ENCODE results near the gene BCR. TPM values are rescaled to one million over a fixed set of nuclear protein-coding genes. Genes with fewer than 3 reads are reported as not detected.

Gene BCR
- total and polyA plus RNA-seq, 2 donors (not counting 1 experiment from before 2014, with no cell fraction given) = 15.7 to 66.6 TPM

DNA sequence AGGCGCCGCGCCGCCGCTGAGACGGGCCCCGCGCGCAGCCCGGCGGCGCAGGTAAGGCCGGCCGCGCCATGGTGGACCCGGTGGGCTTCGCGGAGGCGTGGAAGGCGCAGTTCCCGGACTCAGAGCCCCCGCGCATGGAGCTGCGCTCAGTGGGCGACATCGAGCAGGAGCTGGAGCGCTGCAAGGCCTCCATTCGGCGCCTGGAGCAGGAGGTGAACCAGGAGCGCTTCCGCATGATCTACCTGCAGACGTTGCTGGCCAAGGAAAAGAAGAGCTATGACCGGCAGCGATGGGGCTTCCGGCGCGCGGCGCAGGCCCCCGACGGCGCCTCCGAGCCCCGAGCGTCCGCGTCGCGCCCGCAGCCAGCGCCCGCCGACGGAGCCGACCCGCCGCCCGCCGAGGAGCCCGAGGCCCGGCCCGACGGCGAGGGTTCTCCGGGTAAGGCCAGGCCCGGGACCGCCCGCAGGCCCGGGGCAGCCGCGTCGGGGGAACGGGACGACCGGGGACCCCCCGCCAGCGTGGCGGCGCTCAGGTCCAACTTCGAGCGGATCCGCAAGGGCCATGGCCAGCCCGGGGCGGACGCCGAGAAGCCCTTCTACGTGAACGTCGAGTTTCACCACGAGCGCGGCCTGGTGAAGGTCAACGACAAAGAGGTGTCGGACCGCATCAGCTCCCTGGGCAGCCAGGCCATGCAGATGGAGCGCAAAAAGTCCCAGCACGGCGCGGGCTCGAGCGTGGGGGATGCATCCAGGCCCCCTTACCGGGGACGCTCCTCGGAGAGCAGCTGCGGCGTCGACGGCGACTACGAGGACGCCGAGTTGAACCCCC lies 798 bp downstream of the BCR start:
- no peaks in the 10 kb centered on the region for H4K20me1 ChIP-seq (ENCODE audit: control insufficient read depth, extremely low read depth, insufficient read depth, low read length)
- no peak overlapping the region for H3K9ac ChIP-seq (ENCODE audit: insufficient read depth, low read length)
- H2AFZ ChIP-seq (ENCODE audit: low read length) = peak overlapping the region; percentile 34
- no peaks in the 10 kb centered on the region for H3K36me3 ChIP-seq (ENCODE audit: control insufficient read depth, insufficient read depth, low read length)
- H3K79me2 ChIP-seq (ENCODE audit: control insufficient read depth, insufficient read depth, low read length) = peaks cover 31% of the 10 kb centered on the region
- peak overlapping the region; percentile 11 for H3K27ac ChIP-seq (ENCODE audit: insufficient read depth, low read length)
- H3K4me3 ChIP-seq (replicated peaks in 1 of 4; ENCODE audit: control extremely low read depth in 1 of 4, insufficient read depth in 1 of 4, low read depth in 3 of 4, low read length in 4 of 4) = peak overlapping the region; percentile 42 to 72 (median 66)
- peak overlapping the region; percentile 65 for H3K4me2 ChIP-seq (ENCODE audit: extremely low read depth, insufficient read depth, low read length)
- H3K9me3 ChIP-seq (ENCODE audit: control insufficient read depth, insufficient read depth, low read depth, low read length) = no peaks in the 10 kb centered on the region
- TF ChIP-seq, protein P1, sequence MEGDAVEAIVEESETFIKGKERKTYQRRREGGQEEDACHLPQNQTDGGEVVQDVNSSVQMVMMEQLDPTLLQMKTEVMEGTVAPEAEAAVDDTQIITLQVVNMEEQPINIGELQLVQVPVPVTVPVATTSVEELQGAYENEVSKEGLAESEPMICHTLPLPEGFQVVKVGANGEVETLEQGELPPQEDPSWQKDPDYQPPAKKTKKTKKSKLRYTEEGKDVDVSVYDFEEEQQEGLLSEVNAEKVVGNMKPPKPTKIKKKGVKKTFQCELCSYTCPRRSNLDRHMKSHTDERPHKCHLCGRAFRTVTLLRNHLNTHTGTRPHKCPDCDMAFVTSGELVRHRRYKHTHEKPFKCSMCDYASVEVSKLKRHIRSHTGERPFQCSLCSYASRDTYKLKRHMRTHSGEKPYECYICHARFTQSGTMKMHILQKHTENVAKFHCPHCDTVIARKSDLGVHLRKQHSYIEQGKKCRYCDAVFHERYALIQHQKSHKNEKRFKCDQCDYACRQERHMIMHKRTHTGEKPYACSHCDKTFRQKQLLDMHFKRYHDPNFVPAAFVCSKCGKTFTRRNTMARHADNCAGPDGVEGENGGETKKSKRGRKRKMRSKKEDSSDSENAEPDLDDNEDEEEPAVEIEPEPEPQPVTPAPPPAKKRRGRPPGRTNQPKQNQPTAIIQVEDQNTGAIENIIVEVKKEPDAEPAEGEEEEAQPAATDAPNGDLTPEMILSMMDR (conservative IDR thresholded peaks at IDR 0.05 in 1 of 2, IDR thresholded peaks at IDR 0.05 in 1 of 2; ENCODE audit: low read depth in 1 of 2, low read length in 2 of 2) = no peak
- TF ChIP-seq EZH2 (IDR thresholded peaks at IDR 0.05; ENCODE audit: low read length, missing control alignments) = no peak
- no peaks in the 10 kb centered on the region for H3K27me3 ChIP-seq (ENCODE audit: control insufficient read depth, insufficient read depth, low read length)
- no peak for DNase-seq (ENCODE audit: low read depth in 2 of 2)
- peaks cover 9% of the 10 kb centered on the region for H3K4me1 ChIP-seq (ENCODE audit: control insufficient read depth, extremely low read depth, insufficient read depth, low read length)

DNA sequence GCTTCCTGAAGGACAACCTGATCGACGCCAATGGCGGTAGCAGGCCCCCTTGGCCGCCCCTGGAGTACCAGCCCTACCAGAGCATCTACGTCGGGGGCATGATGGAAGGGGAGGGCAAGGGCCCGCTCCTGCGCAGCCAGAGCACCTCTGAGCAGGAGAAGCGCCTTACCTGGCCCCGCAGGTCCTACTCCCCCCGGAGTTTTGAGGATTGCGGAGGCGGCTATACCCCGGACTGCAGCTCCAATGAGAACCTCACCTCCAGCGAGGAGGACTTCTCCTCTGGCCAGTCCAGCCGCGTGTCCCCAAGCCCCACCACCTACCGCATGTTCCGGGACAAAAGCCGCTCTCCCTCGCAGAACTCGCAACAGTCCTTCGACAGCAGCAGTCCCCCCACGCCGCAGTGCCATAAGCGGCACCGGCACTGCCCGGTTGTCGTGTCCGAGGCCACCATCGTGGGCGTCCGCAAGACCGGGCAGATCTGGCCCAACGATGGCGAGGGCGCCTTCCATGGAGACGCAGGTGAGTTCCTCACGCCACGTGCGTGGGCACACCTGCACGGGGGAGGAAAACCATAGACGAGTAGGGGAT lies 1.5 kb downstream of the BCR start:
- peaks cover 33% of the 10 kb centered on the region for H3K79me2 ChIP-seq (ENCODE audit: control insufficient read depth, insufficient read depth, low read length)
- H3K4me3 ChIP-seq (replicated peaks in 1 of 4; ENCODE audit: control extremely low read depth in 1 of 4, insufficient read depth in 1 of 4, low read depth in 3 of 4, low read length in 4 of 4) = peak overlapping the region; percentile 18 to 72 (median 60)
- no peak for TF ChIP-seq EZH2 (IDR thresholded peaks at IDR 0.05; ENCODE audit: low read length, missing control alignments)
- TF ChIP-seq, protein P1 (conservative IDR thresholded peaks at IDR 0.05 in 1 of 2, IDR thresholded peaks at IDR 0.05 in 1 of 2; ENCODE audit: low read depth in 1 of 2, low read length in 2 of 2) = no peak
- peak overlapping the region; percentile 85 for H3K4me2 ChIP-seq (ENCODE audit: extremely low read depth, insufficient read depth, low read length)
- H3K9me3 ChIP-seq (ENCODE audit: control insufficient read depth, insufficient read depth, low read depth, low read length) = no peaks in the 10 kb centered on the region
- H3K27me3 ChIP-seq (ENCODE audit: control insufficient read depth, insufficient read depth, low read length) = no peaks in the 10 kb centered on the region
- no peak overlapping the region for H3K9ac ChIP-seq (ENCODE audit: insufficient read depth, low read length)
- peaks cover 9% of the 10 kb centered on the region for H3K4me1 ChIP-seq (ENCODE audit: control insufficient read depth, extremely low read depth, insufficient read depth, low read length)
- no peaks in the 10 kb centered on the region for H3K36me3 ChIP-seq (ENCODE audit: control insufficient read depth, insufficient read depth, low read length)
- no peak overlapping the region for H2AFZ ChIP-seq (ENCODE audit: low read length)
- DNase-seq (ENCODE audit: low read depth in 2 of 2) = no peak
- H3K27ac ChIP-seq (ENCODE audit: insufficient read depth, low read length) = no peak overlapping the region
- H4K20me1 ChIP-seq (ENCODE audit: control insufficient read depth, extremely low read depth, insufficient read depth, low read length) = no peaks in the 10 kb centered on the region

DNA sequence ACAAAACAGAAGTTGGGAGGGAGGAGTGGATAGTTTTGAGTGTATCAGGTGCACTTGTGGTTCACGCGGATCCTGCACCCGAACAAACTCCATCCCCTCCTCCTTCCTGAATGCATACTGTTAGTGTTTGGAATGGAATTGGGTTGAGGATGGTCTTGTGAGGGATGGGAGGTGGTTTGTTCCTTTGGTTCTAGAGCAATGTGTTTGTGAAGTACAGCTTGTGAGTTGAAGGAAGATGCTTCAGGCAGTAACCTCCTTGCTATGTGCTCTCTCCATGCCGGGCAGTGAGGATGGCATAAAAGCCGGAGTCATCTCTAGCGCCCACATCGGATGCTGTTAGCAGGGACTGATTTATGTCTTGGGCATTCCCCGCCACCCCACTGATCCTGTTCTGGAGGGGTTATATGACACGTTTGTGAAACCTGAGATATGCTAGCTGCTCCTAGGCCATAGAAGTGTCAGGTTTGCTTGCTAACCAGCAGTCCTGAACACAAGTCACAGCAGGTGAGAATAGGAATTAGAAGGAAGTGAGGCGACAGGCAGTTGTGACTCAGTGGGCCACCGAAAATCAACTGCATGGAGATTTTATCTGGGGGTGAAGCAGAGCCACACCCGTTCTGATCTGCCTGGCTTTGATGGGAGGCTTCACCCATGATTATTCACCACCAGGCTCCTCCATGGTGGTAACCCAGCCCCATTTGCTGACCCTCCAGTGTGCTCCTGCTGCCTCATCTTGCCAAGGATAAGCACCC lies 2.2 kb downstream of the BCR start:
- no peaks in the 10 kb centered on the region for H3K9me3 ChIP-seq (ENCODE audit: control insufficient read depth, insufficient read depth, low read depth, low read length)
- H3K9ac ChIP-seq (ENCODE audit: insufficient read depth, low read length) = no peak overlapping the region
- no peak overlapping the region for H3K27ac ChIP-seq (ENCODE audit: insufficient read depth, low read length)
- no peaks in the 10 kb centered on the region for H3K36me3 ChIP-seq (ENCODE audit: control insufficient read depth, insufficient read depth, low read length)
- DNase-seq (ENCODE audit: low read depth in 2 of 2) = peak in 1 of 2 donors; percentile 41
- no peaks in the 10 kb centered on the region for H4K20me1 ChIP-seq (ENCODE audit: control insufficient read depth, extremely low read depth, insufficient read depth, low read length)
- peak overlapping the region; percentile 47 to 72 (median 52) for H3K4me3 ChIP-seq (replicated peaks in 1 of 4; ENCODE audit: control extremely low read depth in 1 of 4, insufficient read depth in 1 of 4, low read depth in 3 of 4, low read length in 4 of 4)
- TF ChIP-seq, protein P1 (conservative IDR thresholded peaks at IDR 0.05 in 1 of 2, IDR thresholded peaks at IDR 0.05 in 1 of 2; ENCODE audit: low read depth in 1 of 2, low read length in 2 of 2) = no peak
- TF ChIP-seq EZH2 (IDR thresholded peaks at IDR 0.05; ENCODE audit: low read length, missing control alignments) = no peak
- peak overlapping the region; percentile 85 for H3K4me2 ChIP-seq (ENCODE audit: extremely low read depth, insufficient read depth, low read length)
- H3K79me2 ChIP-seq (ENCODE audit: control insufficient read depth, insufficient read depth, low read length) = peaks cover 33% of the 10 kb centered on the region
- H3K4me1 ChIP-seq (ENCODE audit: control insufficient read depth, extremely low read depth, insufficient read depth, low read length) = peaks cover 9% of the 10 kb centered on the region
- no peak overlapping the region for H2AFZ ChIP-seq (ENCODE audit: low read length)
- no peaks in the 10 kb centered on the region for H3K27me3 ChIP-seq (ENCODE audit: control insufficient read depth, insufficient read depth, low read length)
